Activated CD4-positive, alpha-beta T cell treated with anti-CD3 and anti-CD28 coated beads, Interleukin-2, amount 50 U/mL, for 4 hours (primary cell): Measurements from ENCODE around the gene SLF1.

Experiments used
- DNase-seq, 2 experiments: peaks; one replicate each; pipeline ENCODE4 v3.0.0-alpha.2; 2020

Gene SLF1

DNA sequence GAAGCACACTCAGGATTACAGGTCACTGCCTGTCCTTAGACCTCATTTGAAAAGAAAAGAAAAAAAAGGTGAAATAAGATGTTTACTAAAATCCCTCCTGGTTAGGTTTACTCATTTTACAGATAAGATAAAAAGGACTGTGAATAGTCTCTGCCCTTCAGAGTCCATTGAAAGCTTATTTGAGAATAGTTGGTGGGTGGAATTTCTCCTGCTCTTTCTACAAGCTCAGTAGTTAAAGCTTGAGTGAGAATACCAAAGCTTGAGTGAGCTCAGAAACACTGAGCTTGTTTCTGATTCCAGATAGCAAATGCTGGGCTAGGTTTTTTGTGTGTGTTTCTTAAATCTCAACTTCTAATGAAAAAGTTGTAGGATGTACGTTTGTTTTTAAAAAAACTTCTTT is 106.7 kb downstream of the SLF1 start:
- DNase-seq: no peak

DNA sequence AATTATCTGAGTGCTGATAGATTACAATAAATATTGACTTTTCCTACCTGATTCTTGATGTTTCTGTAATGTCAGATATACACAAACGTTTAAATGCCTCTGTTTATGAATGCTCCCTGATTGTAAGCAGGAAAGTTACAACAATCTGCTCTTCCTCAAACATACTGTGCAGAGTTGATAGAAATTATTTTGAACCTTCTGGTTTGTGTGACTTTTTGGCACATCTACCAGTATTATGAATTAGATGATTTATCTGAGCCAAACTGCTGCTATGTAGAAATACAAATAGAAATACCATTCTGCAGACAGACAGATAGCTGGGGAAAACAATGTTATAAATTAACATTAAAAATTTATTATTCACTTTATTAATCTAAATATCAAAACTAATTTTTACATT is 113.0 kb downstream of the SLF1 start:
- no peak for DNase-seq

DNA sequence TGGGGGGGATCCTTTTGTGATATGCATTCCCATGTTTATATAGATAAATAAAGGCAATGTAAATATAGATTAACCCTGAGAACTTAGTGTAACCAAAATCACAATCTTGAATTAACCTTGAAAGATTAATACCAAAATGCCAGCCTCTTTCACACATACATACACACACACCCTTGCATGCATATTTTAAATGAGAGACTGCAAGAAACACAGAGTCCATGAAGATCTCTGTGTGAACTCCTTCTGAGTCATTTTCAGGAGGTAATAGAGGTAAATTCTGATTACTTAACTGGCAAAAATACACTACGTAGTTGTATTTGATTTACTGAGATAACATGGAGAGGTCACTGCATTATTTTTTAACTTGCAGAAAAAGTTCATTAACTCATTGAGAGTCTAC is 118.0 kb downstream of the SLF1 start:
- no peak for DNase-seq

DNA sequence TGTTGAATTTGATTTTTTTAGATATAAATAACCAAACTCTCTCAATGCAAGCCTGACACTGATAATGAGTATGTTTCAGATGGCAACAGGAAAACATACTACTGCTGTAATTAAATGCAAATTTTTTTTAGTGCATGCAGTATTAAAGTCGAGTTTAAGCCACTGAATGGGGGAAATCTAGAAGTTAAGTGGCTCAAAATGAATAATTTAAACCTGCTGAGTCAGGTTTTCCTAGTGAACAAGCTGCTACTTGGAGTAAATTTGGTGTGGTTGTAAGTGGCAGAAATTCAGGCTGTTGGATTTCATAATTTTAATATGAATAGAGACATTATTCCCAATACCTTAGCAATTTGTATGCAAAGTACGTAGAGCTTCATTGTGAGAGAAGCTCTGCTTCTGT is 121.8 kb downstream of the SLF1 start:
- DNase-seq: no peak

GRCh38 chr5:94742852-94743251 is 124.4 kb downstream of the SLF1 start:
- DNase-seq: no peak

DNA sequence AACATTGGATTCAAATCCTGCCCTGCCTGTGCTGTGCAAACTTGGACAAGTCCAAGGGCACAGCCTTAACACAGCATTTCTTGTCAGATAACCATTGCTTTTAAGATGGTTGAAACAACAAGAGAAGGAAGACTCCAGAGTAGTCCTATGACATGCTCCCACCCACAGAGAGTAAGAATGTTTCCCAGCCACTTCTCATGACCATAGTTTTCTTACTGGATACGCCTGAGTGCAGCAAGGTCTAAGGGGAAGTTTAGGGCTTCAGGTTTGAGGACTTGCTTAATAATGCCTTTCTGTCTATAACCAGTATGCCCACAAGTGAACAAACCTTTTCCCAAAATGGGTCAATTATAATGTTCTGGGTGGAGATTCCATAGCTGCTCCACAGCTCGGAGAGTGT is 126.4 kb downstream of the SLF1 start:
- no peak for DNase-seq

- DNase-seq: no peak
Observed at GRCh38 chr5:94745786-94746730, 127.6 kb downstream of the SLF1 start.

DNA sequence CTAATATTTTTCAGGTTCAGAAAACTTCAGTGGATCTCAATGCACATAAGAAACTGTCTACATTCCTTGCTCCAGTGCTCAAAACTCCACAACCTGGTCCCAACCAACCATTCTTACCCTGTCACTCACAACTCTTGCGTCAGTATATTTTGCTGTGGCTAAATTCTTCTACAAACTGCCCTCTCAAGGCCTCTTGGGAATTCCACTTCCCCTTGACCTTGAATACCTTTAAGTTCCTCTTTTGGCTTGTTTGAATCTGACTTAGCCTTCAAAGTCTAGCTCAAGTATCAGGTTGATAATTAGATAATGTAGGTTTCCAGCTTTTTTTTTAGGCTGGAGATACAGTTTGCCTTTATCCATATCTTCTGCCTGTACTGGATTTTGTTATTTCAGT is 128.3 kb downstream of the SLF1 start:
- no peak for DNase-seq
